Measurements from ENCODE around the gene NET1.

- TF ChIP-seq, protein P1, sequence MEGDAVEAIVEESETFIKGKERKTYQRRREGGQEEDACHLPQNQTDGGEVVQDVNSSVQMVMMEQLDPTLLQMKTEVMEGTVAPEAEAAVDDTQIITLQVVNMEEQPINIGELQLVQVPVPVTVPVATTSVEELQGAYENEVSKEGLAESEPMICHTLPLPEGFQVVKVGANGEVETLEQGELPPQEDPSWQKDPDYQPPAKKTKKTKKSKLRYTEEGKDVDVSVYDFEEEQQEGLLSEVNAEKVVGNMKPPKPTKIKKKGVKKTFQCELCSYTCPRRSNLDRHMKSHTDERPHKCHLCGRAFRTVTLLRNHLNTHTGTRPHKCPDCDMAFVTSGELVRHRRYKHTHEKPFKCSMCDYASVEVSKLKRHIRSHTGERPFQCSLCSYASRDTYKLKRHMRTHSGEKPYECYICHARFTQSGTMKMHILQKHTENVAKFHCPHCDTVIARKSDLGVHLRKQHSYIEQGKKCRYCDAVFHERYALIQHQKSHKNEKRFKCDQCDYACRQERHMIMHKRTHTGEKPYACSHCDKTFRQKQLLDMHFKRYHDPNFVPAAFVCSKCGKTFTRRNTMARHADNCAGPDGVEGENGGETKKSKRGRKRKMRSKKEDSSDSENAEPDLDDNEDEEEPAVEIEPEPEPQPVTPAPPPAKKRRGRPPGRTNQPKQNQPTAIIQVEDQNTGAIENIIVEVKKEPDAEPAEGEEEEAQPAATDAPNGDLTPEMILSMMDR (conservative IDR thresholded peaks at IDR 0.05; ENCODE audit: low read length): no peak
- no peak for TF ChIP-seq EZH2phosphoT487 (IDR thresholded peaks at IDR 0.05; ENCODE audit: borderline replicate concordance, low read depth, low read length)
Observed at GRCh38 chr10:5391790-5392189, 20.6 kb upstream of the NET1 start.

All from OCI-LY7 (cell line).